ENCODE data around the gene SF1.
A peak's percentile ranks its signal among the peaks of the same experiment; 100 is the strongest.

The SF1 gene

DNA sequence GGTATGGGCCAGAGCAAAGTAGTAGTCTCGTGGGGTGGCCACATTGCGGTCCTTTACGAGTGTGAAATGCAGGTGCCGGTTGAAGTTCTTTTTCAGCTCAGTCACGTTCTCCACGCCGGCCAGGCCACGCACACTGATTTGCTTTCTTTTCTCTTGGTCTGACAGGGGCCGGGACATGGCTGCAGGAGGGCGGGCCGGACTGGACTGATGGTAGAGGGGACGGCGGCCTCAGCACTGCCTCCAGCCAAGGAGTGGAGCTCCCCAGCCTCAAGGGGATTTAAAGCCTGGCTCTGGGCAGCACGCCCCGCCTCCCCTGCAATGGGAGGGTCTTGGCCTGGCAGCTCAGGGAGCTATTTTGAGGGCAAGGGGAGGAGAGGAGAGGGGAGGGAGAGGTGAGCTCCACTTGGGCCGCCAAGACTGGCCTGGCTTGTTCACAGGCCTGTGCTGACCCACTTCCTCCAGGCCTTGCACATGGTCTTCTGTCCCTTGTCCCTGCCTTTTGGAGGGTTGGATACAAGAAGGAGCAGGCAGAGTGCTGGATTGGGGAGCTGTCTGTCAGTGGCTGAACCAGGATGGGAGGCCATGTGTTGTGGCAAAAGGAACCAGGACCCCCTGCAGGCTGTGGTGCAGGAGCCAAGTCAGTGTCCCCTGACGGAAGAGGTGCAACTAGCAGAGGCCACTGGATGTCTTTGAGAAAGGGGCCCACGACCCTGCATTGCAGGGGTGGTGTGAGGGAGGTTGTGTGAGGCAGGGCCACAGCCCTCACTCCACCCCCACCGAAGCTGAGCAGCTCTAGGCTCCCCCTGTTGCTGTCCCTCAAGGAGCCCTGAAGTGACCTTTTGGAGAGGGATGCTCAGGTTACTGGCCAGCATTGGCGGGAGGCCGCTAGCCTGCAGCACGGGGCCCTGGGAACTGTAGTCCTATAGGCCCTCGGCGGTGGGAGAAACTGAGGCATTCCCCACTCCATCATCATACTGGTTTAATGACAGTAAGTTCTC lies 18.3 kb downstream of the SF1 start, which contains the start of gene PYGM:
Gene PYGM (minus strand): TSS at position 253 of the 998 bp plus-strand sequence. CDS start 76 bp downstream, at position 177.
- no peak for DNase-seq

DNA sequence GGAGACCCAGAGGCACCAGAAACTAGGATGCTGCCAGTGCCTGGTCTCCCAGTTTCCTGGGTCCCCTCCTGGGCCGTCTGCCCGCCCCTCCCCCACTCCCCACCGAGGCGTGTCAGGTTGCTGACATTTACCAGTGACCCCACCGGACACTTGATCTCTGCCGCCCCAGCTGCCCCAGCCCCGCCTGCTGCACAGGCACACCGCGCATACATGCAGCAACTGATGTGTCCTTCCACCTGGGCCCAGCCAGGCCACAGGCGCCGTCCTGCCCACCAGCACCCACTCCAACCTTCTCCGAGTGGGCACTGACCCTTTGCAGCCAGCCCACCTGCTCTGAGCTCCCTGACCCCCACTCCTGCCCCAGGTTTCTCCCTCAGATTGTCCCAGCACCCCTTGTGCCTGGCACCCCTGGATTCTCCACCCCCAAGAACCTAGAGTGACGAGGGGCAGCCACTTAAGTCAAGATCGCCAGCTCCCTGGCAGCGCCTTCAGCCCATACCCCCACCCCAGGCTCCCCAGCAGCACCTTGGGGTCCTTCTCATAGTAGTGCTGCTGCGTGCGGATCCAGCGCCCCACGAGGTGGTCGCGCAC lies 19.1 kb downstream of the SF1 start:
- no peak for DNase-seq

DNA sequence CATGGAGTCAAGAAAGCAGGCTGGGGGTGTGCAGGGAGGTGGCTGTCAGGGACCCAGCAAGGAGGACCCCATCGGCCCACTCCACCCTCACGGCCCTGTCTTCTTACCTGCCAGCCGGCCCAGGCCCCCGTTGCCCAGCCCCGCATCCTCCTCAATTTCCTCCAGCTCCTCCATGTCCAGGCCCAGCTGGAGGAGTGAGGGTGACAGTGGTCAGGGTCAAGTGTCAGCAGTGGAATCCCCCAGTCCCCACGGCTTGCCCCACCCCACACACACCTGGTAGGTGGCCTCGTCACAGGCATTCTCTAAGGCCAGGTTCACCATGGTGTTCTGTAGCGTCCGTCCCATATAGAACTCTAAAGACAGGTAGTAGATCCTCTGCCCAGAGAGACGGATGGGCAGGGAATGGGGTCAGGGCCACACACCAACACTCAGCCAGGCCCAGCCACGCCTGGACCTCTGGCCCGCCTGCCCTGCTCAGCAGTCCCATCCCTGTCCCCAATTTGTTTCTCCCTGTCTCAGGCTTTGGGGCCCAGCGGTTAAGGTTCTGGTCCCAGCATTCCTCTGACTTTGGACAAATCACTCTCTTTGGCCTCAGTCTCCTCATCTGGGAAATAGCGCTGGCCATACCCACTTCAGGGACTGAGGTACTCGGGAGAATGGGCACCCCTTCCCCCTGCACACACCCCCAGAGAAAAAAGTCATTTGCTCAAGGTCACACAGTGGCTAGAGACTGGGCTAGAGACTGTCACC lies 19.8 kb downstream of the SF1 start:
- no peak for DNase-seq

DNA sequence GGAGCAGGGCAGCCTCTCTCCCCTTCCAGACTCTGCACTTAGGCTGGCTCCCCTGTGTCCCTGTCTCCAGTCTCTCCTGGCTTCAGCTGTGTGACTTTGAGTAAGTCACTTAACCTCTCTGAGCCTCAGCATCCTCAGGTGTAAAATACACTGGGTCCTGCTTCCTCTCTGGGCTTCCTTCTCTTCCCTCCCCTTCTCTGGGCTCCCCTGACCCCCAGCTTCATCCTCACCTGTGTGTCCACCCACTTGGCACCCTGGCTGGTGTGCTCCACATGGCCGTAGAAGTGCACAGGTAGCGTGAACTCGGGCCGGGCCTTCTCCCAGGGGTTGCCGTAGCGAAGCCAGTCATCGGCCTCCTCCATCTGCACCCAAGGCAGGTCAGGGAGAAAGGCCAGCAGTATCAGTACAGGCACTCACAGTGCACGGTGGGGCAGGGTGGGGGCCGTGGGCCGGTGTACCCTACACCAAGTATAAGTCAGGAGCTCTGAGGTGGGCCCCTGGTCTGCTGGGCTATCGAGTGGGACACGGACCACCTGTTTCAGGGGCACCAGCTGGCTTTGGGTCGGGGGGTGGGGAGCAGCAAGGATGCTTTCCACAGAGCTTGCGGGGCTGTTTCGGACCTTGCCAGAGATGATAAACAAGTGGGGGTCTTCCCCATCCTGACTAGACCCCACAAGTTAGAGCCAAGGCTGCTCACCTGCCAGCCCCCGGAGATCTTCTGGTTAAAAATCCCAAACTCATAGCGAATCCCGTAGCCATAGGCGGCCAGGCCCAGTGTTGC lies 20.6 kb downstream of the SF1 start:
- DNase-seq: no peak

GRCh38 chr11:64755681-64756361 lies 22.5 kb downstream of the SF1 start:
- no peak for DNase-seq

DNA sequence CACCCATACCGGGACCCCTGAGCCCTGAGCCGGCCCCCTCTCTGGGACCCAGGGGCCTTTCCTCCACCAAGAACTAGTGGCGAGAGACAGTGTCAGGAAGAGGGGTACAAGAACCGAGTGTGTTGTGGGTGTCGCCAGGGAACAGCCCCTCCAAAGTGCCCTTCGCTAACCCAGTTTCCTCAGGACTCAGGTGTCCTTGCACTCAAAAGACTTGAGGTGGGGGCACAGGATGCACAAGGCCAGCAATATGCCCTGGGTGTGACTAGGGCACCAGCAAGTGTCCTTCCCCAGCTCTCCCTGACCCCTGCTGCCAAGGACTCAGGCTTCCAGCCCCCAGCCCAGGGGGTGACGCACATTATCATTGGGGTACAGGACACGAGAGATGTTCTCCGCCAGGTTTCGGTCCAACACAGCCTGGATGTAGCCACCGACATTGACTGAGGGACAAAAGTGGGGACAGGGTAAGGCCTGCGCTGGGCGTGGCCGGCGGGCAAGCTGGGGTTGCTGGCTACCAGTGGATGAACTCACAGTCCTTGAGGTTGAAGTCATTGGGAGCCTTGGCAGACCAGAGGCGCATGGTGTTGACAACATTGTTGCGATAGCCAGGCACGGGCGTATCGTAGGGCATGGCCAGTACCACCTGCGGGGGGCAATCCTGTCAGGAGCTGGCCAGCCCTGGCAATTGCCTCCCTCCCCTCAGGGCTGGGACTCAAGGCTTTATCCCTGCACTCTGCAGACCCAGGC lies 23.3 kb downstream of the SF1 start:
- no peak for DNase-seq

DNA sequence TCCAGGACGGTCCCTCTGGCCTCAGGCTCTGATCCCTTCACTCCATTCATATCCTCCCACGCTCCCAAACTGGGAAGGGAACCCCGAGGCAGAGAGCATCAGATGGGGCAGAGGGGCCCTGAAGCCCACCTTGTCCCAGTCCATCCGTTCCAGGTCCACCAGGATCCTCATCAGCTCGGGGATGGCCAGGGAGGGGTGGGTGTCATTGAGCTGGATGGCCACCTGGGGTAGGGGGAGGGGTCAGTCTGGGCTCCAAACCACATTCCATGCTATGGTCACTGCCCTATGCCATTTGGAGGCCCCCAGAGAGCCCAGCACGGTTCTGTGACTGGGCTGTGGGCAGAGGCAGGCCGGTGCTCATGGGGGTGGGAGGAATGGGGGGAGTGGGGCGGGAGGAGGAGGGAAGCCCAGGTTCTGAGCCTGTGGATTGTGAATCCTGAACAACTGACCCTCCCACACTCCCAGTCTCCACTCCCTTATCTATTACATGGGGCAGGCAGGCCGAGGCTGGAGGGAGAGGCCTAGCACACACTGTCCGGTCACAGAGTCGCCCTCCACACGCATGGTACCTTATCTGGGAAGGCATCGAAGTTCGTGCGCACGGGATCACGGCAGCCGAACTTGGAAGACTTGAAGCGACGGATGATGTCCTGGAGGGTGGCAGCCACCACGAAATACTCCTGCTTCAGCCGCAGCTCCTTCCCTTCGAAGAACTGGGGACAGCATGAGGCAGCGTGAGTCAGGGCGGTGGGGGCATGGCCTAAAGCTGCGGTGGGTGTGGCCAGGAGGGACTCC lies 24.0 kb downstream of the SF1 start:
- no peak for DNase-seq

DNA sequence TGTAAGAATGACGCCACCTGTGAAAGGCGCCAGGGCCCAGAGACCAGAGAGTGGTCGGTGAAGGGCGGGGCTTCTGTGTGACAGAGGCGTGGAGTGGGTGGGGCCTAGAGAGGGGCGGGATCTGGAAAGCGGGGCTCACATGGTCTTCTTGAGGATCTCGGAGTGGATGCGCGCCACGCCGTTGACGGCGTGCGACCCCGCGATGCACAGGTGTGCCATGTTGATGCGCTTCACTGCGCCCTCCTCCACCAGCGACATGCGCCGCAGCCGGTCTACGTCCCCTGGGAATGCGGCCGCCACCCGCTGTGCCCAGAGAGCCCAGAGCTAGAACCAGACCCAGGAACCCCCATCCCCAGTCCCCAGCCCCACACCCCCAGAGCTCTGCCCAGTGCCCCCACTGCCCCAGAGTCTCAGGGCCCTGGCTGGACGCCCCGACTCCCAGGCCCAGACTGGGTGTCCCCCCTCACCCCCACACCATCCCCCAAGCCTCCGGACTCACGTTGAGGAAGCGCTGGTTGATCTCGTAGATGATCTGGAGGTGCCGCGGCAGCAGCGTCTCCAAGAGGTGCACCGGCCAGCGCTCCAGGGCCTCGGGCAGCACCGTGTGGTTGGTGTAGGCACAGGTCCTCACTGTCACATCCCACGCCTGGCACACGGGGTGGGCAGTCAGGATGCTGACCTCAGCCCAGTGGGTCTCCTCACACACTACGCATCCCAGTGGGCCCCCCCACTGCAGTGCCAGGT lies 24.8 kb downstream of the SF1 start:
- no peak for DNase-seq

DNA sequence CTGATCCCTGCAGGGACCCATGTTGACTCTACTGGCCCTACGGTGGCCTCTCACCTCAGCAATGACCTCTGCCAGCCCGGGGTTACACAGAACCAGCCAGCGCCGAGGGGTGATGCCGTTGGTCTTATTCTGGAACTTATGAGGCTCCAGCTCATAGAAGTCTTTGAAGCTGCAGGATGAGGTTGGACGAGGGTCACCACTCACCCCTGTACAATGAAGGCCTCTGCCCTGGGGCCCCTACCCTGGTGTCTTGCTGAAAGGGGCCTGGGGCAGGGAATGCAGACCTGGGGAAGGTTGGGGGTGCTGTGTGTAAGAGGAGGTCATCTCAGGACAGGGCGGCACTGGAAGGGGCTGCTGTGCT lies 25.3 kb downstream of the SF1 start:
- DNase-seq: no peak

GRCh38 chr11:64752175-64752970 lies 26.0 kb downstream of the SF1 start:
- peak; percentile 77 to 78 for DNase-seq

DNA sequence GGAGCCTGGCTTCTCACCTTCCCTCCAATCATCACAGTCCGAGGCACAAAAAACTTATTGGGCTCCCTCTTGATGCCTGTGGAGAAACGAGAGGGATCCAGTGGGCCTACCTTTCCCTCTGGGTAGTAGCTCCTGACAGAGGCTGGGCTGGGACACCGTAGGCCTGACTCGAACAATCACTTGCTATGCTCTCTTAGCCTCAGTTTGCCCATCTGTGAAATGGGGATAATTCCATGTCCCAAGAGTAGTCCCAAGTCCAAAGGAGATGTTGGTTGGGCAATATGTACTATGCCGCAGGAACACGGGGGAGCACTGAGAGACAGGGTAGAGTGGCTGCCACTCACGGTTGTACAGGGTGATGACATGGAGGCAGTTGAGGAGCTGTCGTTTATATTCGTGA lies 26.8 kb downstream of the SF1 start:
- no peak for DNase-seq

GRCh38 chr11:64751136-64751535 lies 27.2 kb downstream of the SF1 start:
- no peak for DNase-seq

DNA sequence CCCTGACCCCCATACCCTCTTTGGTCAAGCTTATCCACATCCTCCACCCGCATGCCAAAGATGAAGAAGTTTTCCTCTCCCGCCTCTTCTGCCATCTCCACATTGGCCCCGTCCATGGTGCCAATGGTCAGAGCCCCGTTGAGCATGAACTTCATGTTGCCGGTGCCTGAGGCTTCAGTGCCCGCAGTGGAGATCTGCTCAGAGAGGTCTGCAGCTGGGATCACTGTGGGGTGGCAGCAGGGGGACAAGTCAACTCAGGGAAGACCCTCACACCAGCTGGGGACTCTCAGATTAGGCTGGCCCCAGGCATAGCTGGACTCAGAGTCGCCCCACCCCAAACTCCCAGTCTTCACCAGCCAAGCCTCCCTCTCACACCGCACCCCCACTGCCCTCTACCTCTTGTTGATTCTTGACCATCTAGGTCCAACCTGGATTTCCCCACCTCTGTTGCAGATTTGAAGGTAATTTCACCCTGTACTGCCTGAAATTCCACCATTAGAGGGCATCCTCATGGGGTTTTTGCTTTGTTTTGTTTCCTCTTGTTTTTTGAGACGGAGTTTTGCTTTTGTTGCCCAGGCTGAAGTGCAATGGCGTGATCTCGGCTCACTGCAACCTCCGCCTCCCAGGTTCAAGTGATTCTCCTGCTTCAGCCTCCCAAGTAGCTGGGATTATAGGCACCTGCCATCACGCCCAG lies 27.8 kb downstream of the SF1 start:
- DNase-seq: no peak

DNA sequence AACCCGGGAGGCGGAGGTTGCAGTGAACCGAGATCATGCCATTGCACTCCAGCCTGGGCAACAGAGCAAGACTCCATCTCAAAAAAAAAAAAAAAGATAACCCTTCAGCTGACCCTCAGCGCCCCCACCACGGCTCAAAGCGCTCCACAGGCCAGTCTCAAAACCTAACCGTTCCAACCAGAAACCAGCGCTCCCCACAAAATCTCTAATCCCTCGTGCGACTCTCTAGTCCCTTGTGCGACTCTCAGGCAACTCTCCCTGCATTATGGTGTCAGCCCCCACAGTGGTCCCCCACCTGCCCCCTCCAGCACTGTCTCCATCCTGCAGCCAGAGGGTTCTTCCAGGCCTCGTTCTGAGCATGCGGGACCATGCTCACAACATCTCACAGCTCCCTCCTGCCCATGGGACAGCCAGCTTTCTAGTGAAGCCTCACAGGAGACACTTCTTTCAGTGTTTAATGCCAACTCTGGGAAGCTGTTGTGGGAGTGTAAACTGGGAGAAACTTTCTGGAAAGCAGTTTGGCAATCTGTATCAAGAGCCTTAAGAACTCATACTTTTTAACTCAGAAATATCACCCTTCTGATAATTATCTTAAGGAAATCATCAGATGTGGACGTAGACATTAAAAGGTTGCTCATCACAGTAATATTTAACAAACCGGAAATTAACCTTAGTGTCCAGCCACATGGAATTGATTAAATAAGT lies 30.2 kb downstream of the SF1 start:
- DNase-seq: no peak

DNA sequence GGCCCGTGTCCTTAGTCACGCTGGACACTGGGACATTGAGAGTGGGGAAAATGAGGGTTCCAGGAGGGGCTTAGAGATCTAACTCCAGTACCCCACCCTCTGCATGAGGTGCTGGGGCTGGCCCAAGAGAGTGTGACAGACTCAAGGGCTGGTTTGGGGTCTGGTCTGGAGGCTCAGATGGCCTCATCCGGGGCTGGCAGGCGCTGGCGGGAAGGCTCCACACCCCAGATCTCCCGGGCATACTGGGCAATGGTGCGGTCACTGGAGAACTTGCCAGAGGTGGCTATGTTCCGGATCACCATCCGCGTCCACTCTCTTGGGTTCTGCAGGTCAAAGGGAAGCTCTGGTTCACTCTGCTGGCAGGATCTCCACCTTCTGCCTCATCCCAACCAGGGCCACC lies 31.9 kb downstream of the SF1 start:
- DNase-seq: no peak

DNA sequence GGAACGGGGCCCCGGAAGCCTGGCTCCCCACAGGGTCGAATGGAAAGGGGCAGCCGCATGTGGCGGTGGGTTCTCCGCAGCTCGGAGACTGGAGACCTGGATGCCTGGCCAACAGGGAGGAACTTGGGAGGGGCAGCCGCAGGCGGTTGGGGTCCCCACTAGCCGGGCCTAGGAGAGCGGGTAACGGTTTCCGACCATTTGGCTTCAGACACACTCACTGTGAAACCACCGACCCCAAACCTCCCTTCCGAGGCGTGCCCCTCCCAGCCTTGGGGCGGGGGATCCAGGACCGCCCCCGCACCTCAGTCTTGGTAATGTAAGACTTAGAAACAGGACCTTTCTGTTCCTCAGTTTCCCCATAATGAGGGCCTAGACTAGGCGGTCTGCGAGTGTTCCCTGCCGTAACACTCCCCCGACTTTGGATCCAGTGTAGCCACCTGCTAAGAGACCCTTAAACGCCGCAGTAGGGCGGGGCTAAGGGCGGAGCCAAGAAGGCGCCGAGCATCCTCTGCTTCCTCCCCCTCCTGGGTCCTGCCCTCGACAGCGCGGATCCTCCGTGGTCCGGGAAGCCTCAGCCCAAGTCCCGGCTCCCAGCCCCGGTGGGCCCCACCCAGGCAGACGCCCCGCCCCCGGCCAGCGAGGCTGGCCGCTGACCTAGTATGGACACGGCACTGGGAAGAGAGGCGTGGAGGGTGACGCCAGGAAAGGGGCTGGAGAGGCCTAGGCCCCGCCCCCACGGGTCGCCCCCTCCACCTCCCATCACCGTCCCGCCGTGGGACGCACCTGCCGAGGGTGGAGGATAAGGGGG lies 32.6 kb downstream of the SF1 start:
- no peak for DNase-seq

- no peak for DNase-seq
Measured at GRCh38 chr11:64745189-64745520, 33.2 kb downstream of the SF1 start.
